Panc1 (cell line): ENCODE results near the gene RBM10. TPM values are rescaled to one million over a fixed set of nuclear protein-coding genes. Genes with fewer than 3 reads are reported as not detected.

Source experiments
- ATAC-seq: fragments of 200-7000 bp; cut with Tn5 transposase; 2 replicates; pipeline ENCODE4 v1.9.1; 2020; ENCODE audit warnings: mild to moderate bottlenecking, moderate library complexity
- BruUV-seq: library from RNA; stranded (reverse); fragments of 400-500 nt; replicated peaks from 2 replicates; lab custom pipeline; 2021; lab: Mats Ljungman, UMichigan
- CTCF ChIA-PET: fragments of 300-600 bp; sonication (Branson Sonifier 250); formaldehyde crosslinking; loops from one replicate; lab custom pipeline; 2022; ENCODE audit warnings: antibody characterized with exemption; lab: Charles Lee
- POLR2A ChIA-PET: fragments of 300-600 bp; sonication (Branson Sonifier 250); formaldehyde crosslinking; loops from one replicate; lab custom pipeline; 2022; ENCODE audit warnings: antibody characterized with exemption; lab: Charles Lee
- DNase-seq: peaks from one replicate; pipeline ENCODE4 v3.0.0-alpha.2; 2010; ENCODE audit warnings: low read depth, low spot score
- H3K27ac ChIP-seq: 2 replicates; pipeline ENCODE4 v1.5.1; 2011; ENCODE audit warnings: mild to moderate bottlenecking, low read length, inconsistent platforms
- H3K27me3 ChIP-seq: fragments of 200-500 bp; sonication (Bioruptor generic); 2 replicates; pipeline ENCODE4 v1.6.0; 2014; ENCODE audit warnings: low read length, inconsistent platforms; ENCODE audit not compliant: control insufficient read depth, insufficient read depth
- H3K36me3 ChIP-seq: fragments of 200-500 bp; sonication (Bioruptor generic); 2 replicates; pipeline ENCODE4 v1.5.1; 2014; ENCODE audit warnings: inconsistent platforms, mild to moderate bottlenecking, low read length, moderate library complexity; ENCODE audit not compliant: control insufficient read depth, insufficient read depth
- H3K4me1 ChIP-seq: 2 replicates; pipeline ENCODE4 v1.5.1; 2011; ENCODE audit warnings: inconsistent platforms, mild to moderate bottlenecking, low read length, moderate library complexity; ENCODE audit not compliant: control insufficient read depth, insufficient read depth
- H3K4me3 ChIP-seq, 2 experiments: 2 replicates each; pipeline ENCODE4 v1.5.1; 2011 to 2012; ENCODE audit warnings: low read depth in 2 of 2, low read length in 2 of 2, mild to moderate bottlenecking in 2 of 2, inconsistent platforms in 1 of 2, moderate library complexity in 1 of 2
- H3K9me3 ChIP-seq: fragments of 200-500 bp; sonication (Bioruptor generic); 2 replicates; pipeline ENCODE4 v1.5.1; 2014; ENCODE audit warnings: low read depth, mild to moderate bottlenecking, inconsistent platforms, low read length, moderate library complexity; ENCODE audit not compliant: control insufficient read depth, insufficient read depth
- POLR2AphosphoS5 ChIP-seq: IDR thresholded peaks from 2 replicates; pipeline ENCODE4 v1.6.1; 2012; ENCODE audit warnings: mild to moderate bottlenecking, low read depth, low read length, moderate library complexity
- REST ChIP-seq, 2 experiments: IDR thresholded peaks; 2 replicates each; pipeline ENCODE4 v1.6.1; 2011 to 2012; ENCODE audit warnings: low read depth in 2 of 2, control low read depth in 1 of 2, low read length in 1 of 2, mild to moderate bottlenecking in 1 of 2, moderate library complexity in 1 of 2; ENCODE audit not compliant: insufficient read depth in 1 of 2
- SIN3A ChIP-seq: IDR thresholded peaks from 2 replicates; pipeline ENCODE4 v1.6.1; 2012; ENCODE audit warnings: low read depth, mild to moderate bottlenecking, low read length, moderate library complexity, borderline replicate concordance; ENCODE audit not compliant: insufficient read depth
- TCF7L2 ChIP-seq: IDR thresholded peaks from 2 replicates; pipeline ENCODE4 v1.6.1; 2011; ENCODE audit warnings: mild to moderate bottlenecking, low read depth, low read length, inconsistent platforms
- in situ Hi-C: cut with HindIII; loops from 2 replicates; pipeline ENCODE4 v1.10.0; 2016; ENCODE audit warnings: low sequenced_read_pairs, low pct_unique_long_range_greater_than_20kb
- intact Hi-C: fragments of 100-400 bp; cut with micrococcal nuclease; formaldehyde crosslinking; loops from one replicate; pipeline ENCODE4 v1.10.0; 2022; ENCODE audit not compliant: unreplicated experiment
- total RNA-seq: library from RNA; stranded (reverse); gene quantifications from one replicate; pipeline ENCODE4 v1.2.1, GENCODE V29; 2021; ENCODE audit not compliant: unreplicated experiment
- TF ChIP-seq, protein P1 (sequence below): fragments of 450-650 bp; IDR thresholded peaks from 2 replicates; pipeline ENCODE4 v1.5.1; 2017; ENCODE audit warnings: mild to moderate bottlenecking

RBM10 gene
- total RNA-seq, 1 experiment from 2014 or later: 47.1 TPM

GRCh38 chrX:47232803-47233332, 87.8 kb downstream of the RBM10 start, which contains the start of gene USP11:
Gene USP11 (plus strand): TSS chrX:47233009. CDS start chrX:47233044, 35 bp downstream.
- intact Hi-C loops: no loop called here

DNA sequence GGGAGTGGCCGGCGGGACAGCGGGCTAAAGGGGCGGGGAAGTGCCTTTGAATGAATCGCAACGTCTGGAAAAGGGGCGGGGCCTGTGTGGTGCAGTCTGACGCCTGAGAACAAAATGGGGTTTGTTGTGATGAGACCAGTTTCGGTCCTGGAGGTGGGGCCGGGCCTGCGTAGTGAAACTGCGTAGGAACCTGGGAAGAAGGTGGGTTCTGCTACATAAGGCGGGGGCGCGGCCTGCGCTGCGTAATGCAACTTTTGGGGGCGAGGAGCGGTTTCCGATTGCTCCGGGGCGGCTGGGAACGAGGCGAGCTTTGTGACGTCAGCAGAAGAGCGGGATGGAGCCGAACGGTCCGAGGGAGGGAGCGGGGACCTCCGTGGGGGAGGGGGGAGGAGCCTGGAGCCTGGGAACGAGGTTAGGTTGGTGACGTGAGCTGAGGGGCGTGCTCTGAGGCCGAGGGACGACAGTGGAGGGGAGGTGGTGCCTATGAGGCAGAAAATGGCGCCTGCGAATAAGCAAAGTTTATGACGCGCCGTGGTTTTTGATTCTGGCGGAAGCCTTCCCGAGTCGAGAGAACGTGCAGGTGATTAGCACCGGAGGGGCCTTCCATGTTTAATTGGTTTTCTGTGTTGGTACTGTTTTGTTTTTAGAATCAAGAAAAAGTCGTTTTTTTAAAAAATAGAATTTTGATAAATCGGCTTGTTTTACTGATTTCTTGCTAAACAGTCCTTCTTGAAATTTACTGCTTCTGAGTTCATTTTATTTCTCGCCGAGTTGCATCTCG, 88.5 kb downstream of the RBM10 start:
- DNase-seq (peak; percentile 84), ATAC-seq (peak; percentile 96)
- intact Hi-C loops: no loop called here
- ChIA-PET POLR2A (interaction anchor here (0.6 kb wide), 2 partner anchors 18 to 191 kb away, joined by 3 to 6 read pairs; no protein-coding TSS in a partner anchor), CTCF (interaction anchor here (0.5 kb wide), 1 partner anchor 27 kb away, joined by 9 read pairs; no protein-coding TSS in a partner anchor)
- H3K27me3 ChIP-seq: no peaks in the 10 kb centered on the region
- H3K9me3 ChIP-seq: no peaks in the 10 kb centered on the region
- in situ Hi-C loops: no loop called here
- no TSS peak for BruUV-seq
- TF ChIP-seq REST (IDR thresholded peaks at IDR 0.05; ENCODE audit: insufficient read depth in 1 of 2, low read depth in 2 of 2, low read length in 1 of 2): no peak
- no peak for TF ChIP-seq TCF7L2
- peak; percentile 42; the same call in 1 of the 2 replicates for TF ChIP-seq SIN3A
- peak; percentile 32; the same call in 1 of the 2 replicates for TF ChIP-seq POLR2AphosphoS5
- H3K27ac ChIP-seq: peak overlapping the region; percentile 96
- H3K4me1 ChIP-seq: peaks cover 10% of the 10 kb centered on the region; the same call in 1 of the 2 replicates
- peak overlapping the region; percentile 64 to 70 for H3K4me3 ChIP-seq
- peaks cover 2% of the 10 kb centered on the region; the same call in 1 of the 2 replicates for H3K36me3 ChIP-seq

More at GRCh38 chrX:47232803-47233332, 87.8 kb downstream of the RBM10 start, which contains the start of gene USP11:
- Histone ChIP-seq H3K4me3 (peak within 1 kb of the TSS; percentile 64 to 70), H3K9me3 (no peaks in the 10 kb centered on the region), H3K4me1 (peaks cover 10% of the 10 kb centered on the region; the same call in 1 of the 2 replicates), H3K27me3 (no peaks in the 10 kb centered on the region), H3K27ac (peak within 1 kb of the TSS; percentile 96), H3K36me3 (peaks cover 6% of the 10 kb centered on the region)
- ATAC-seq: peak; percentile 59
- TF ChIP-seq TCF7L2 (no peak), REST (IDR thresholded peaks at IDR 0.05; ENCODE audit: insufficient read depth in 1 of 2, low read depth in 2 of 2, low read length in 1 of 2) (no peak), POLR2AphosphoS5 (no peak), SIN3A (no peak)
- TF ChIP-seq, protein P1, sequence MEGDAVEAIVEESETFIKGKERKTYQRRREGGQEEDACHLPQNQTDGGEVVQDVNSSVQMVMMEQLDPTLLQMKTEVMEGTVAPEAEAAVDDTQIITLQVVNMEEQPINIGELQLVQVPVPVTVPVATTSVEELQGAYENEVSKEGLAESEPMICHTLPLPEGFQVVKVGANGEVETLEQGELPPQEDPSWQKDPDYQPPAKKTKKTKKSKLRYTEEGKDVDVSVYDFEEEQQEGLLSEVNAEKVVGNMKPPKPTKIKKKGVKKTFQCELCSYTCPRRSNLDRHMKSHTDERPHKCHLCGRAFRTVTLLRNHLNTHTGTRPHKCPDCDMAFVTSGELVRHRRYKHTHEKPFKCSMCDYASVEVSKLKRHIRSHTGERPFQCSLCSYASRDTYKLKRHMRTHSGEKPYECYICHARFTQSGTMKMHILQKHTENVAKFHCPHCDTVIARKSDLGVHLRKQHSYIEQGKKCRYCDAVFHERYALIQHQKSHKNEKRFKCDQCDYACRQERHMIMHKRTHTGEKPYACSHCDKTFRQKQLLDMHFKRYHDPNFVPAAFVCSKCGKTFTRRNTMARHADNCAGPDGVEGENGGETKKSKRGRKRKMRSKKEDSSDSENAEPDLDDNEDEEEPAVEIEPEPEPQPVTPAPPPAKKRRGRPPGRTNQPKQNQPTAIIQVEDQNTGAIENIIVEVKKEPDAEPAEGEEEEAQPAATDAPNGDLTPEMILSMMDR: no peak
- ChIA-PET POLR2A (interaction anchor here (0.6 kb wide), 2 partner anchors 17 to 192 kb away, joined by 3 to 6 read pairs; no protein-coding TSS in a partner anchor), CTCF (no interaction called here)
- no TSS peak for BruUV-seq
- no peak for DNase-seq
- in situ Hi-C loops: no loop called here
